Liver (tissue), 3 donors: Measurements from ENCODE around the gene ARPP21.

Source experiments
- ATF3 ChIP-seq: IDR thresholded peaks from 2 replicates; pipeline ENCODE4 v1.6.1; 2016; ENCODE audit warnings: antibody characterized with exemption
- CTCF ChIP-seq: fragments of 150-350 bp; IDR thresholded peaks from 2 replicates; pipeline ENCODE4 v1.5.1; 2017; ENCODE audit warnings: improper control_type of control experiment, low read depth, low read length; ENCODE audit not compliant: missing input control
- GABPA ChIP-seq, 2 donors: IDR thresholded peaks in 1 of 2; conservative IDR thresholded peaks in 1 of 2; 2 replicates each; pipeline ENCODE4 v1.6.1; 2016; ENCODE audit warnings: antibody characterized with exemption in 2 of 2, mild to moderate bottlenecking in 1 of 2, moderate library complexity in 1 of 2
- JUND ChIP-seq, 2 donors: IDR thresholded peaks; 2 replicates each; pipeline ENCODE4 v1.6.1; 2016; ENCODE audit warnings: antibody characterized with exemption in 2 of 2
- MAX ChIP-seq: IDR thresholded peaks from 2 replicates; pipeline ENCODE4 v1.6.1; 2016; ENCODE audit warnings: antibody characterized with exemption
- SP1 ChIP-seq: IDR thresholded peaks from 2 replicates; pipeline ENCODE4 v1.6.1; 2018; ENCODE audit warnings: antibody characterized with exemption, mild to moderate bottlenecking
- TAF1 ChIP-seq: conservative IDR thresholded peaks from 2 replicates; pipeline ENCODE4 v1.6.1; 2016; ENCODE audit warnings: antibody characterized with exemption, mild to moderate bottlenecking
- YY1 ChIP-seq: IDR thresholded peaks from 2 replicates; pipeline ENCODE4 v1.6.1; 2016; ENCODE audit warnings: antibody characterized with exemption, mild to moderate bottlenecking
- ZBTB33 ChIP-seq: IDR thresholded peaks from 2 replicates; pipeline ENCODE4 v1.6.1; 2016; ENCODE audit warnings: antibody characterized with exemption
- donor health status: healthy.
- donor health status: healthy.

GRCh38 chr3:35757991-35758757 is 118.8 kb downstream of the ARPP21 start:
- TF ChIP-seq CTCF (no peak), SP1 (no peak), ZBTB33 (no peak), TAF1 (no peak), MAX (no peak), ATF3 (no peak), JUND (IDR thresholded peaks at IDR 0.05) (no peak), YY1 (no peak), GABPA (IDR thresholded peaks at IDR 0.05 in 1 of 2, conservative IDR thresholded peaks at IDR 0.05 in 1 of 2) (no peak)
